Endothelial cell of umbilical vein (primary cell): ENCODE measurements around the gene PEX10. TPM values are rescaled to one million over a fixed set of nuclear protein-coding genes. Genes with fewer than 3 reads are reported as not detected.

Experiments
- BruUV-seq: library from RNA; stranded (reverse); fragments of 400-500 nt; replicated peaks from 2 replicates; lab custom pipeline; 2021; lab: Mats Ljungman, UMichigan
- CTCF ChIA-PET: fragments of 300-600, 350-600 bp; sonication (Branson Sonifier 250); formaldehyde crosslinking; loops from one replicate; lab custom pipeline; 2021; ENCODE audit warnings: antibody characterized with exemption, inconsistent platforms; lab: Charles Lee
- POLR2A ChIA-PET: fragments of 300-600, 350-600 bp; sonication (Branson Sonifier 250); formaldehyde crosslinking; loops from one replicate; lab custom pipeline; 2021; ENCODE audit warnings: antibody characterized with exemption, inconsistent platforms; lab: Charles Lee
- DNase-seq: peaks from one replicate; pipeline ENCODE4 v3.0.0-alpha.2; 2011; ENCODE audit warnings: low read depth, low spot score
- FAIRE-seq: peaks from 2 replicates; lab custom pipeline; 2011; peaks lifted over from hg19 to GRCh38; lab: Jason Lieb, UNC
- H2AFZ ChIP-seq: 2 replicates; pipeline ENCODE4 v1.6.0; 2012; ENCODE audit warnings: low read depth, low read length, control low read depth, inconsistent platforms
- H3K27ac ChIP-seq: 2 replicates; pipeline ENCODE4 v1.5.1; 2011; ENCODE audit warnings: low read depth, mild to moderate bottlenecking, control low read depth, low read length, moderate library complexity; ENCODE audit not compliant: insufficient read depth
- H3K27me3 ChIP-seq, 2 experiments: 2 replicates each; pipeline versions ENCODE4 v1.6.0 to v1.6.1; 2011; ENCODE audit warnings: low read length in 2 of 2, mixed read lengths in 1 of 2; ENCODE audit not compliant: control insufficient read depth in 2 of 2, insufficient read depth in 2 of 2
- H3K36me3 ChIP-seq, 2 experiments: 2 replicates in 1 of 2; 3 replicates in 1 of 2; pipeline ENCODE4 v1.5.1; 2011; ENCODE audit warnings: low read length in 2 of 2, mild to moderate bottlenecking in 1 of 2, moderate library complexity in 1 of 2; ENCODE audit not compliant: control insufficient read depth in 2 of 2, insufficient read depth in 2 of 2; ENCODE audit errors: extremely low read depth in 1 of 2
- H3K4me1 ChIP-seq: 3 replicates; pipeline ENCODE4 v1.5.1; 2011; ENCODE audit warnings: mild to moderate bottlenecking, low read length; ENCODE audit not compliant: control insufficient read depth, insufficient read depth; ENCODE audit errors: extremely low read depth
- H3K4me2 ChIP-seq: 2 replicates; pipeline ENCODE4 v1.6.1; 2011; ENCODE audit warnings: low read length, control low read depth, mixed read lengths; ENCODE audit not compliant: insufficient read depth
- H3K4me3 ChIP-seq, 3 experiments: fragments of 200-600 bp in 1 of 3; sonication (generic), shearing (Covaris generic) in 1 of 3; replicated peaks in 1 of 3; 2 replicates each; pipeline ENCODE4 v1.5.1; 2011 to 2016; ENCODE audit warnings: control low read depth in 3 of 3, low read length in 3 of 3, mild to moderate bottlenecking in 2 of 3, inconsistent platforms in 1 of 3, low read depth in 1 of 3, moderate library complexity in 1 of 3; ENCODE audit not compliant: insufficient read depth in 1 of 3
- H3K79me2 ChIP-seq: 2 replicates; pipeline ENCODE4 v1.6.0; 2012; ENCODE audit warnings: low read length, inconsistent platforms; ENCODE audit not compliant: control insufficient read depth, insufficient read depth
- H3K9ac ChIP-seq: replicated peaks from 2 replicates; pipeline ENCODE3; 2011; ENCODE audit warnings: low read length, control low read depth; ENCODE audit not compliant: insufficient read depth; ENCODE audit errors: extremely low read depth
- H3K9me1 ChIP-seq: replicated peaks from 3 replicates; pipeline ENCODE4 v1.6.0; 2011; ENCODE audit warnings: mild to moderate bottlenecking, low read length; ENCODE audit not compliant: control insufficient read depth, insufficient read depth; ENCODE audit errors: extremely low read depth
- H3K9me3 ChIP-seq: replicated peaks from 2 replicates; pipeline ENCODE4 v1.5.1; 2012; ENCODE audit warnings: low read length, inconsistent platforms; ENCODE audit not compliant: control insufficient read depth, insufficient read depth
- H4K20me1 ChIP-seq: replicated peaks from 2 replicates; pipeline ENCODE3; 2011; ENCODE audit warnings: mild to moderate bottlenecking, low read length; ENCODE audit not compliant: control insufficient read depth, insufficient read depth; ENCODE audit errors: extremely low read depth
- MYC ChIP-seq: IDR thresholded peaks from one replicate; pipeline ENCODE4 v1.6.1; 2011; ENCODE audit warnings: mild to moderate bottlenecking, low read depth, low read length
- POLR2A ChIP-seq: IDR thresholded peaks from 2 replicates; pipeline ENCODE4 v1.6.1; 2012; ENCODE audit warnings: low read depth, mild to moderate bottlenecking, control low read depth, low read length
- dilution Hi-C: fragments of 300-500 bp; cut with MboI; formaldehyde crosslinking; loops from one replicate; pipeline ENCODE4 v1.15.0; 2019; ENCODE audit warnings: low sequenced_read_pairs; ENCODE audit not compliant: extremely low pct_ligation_motif_present
- intact Hi-C: fragments of 100-400 bp; cut with micrococcal nuclease; formaldehyde crosslinking; loops from one replicate; pipeline ENCODE4 v1.10.0; 2022
- polyA plus RNA-seq, 4 experiments: library from polyadenylated mRNA; depleted of rRNA in 3 of 4; stranded (reverse) in 3 of 4; unstranded in 1 of 4; fragments of >200 nt; gene quantifications; 2 replicates each; pipeline versions ENCODE4 v1.2.1 to v1.2.3, GENCODE V29; 2011 to 2012; ENCODE audit warnings: missing spikeins in 1 of 4
- total RNA-seq: library from RNA; stranded (reverse); gene quantifications from 2 replicates; pipeline ENCODE4 v1.2.3, GENCODE V29; 2021
- TF ChIP-seq, protein P1 (sequence below), 2 donors: IDR thresholded peaks; 1 replicate in 1 of 2; 2 replicates in 1 of 2; pipeline ENCODE4 v1.5.1; 2011; ENCODE audit warnings: low read length in 2 of 2, mild to moderate bottlenecking in 2 of 2, moderate library complexity in 2 of 2, control low read depth in 1 of 2, inconsistent platforms in 1 of 2, low read depth in 1 of 2; ENCODE audit not compliant: insufficient read depth in 1 of 2; ENCODE audit errors: extremely low read depth in 1 of 2

The PEX10 gene
- total and polyA plus RNA-seq, 2 donors (not counting 3 experiments of a cell fraction or from before 2014, with no cell fraction given): 25.1 to 26.7 TPM

DNA sequence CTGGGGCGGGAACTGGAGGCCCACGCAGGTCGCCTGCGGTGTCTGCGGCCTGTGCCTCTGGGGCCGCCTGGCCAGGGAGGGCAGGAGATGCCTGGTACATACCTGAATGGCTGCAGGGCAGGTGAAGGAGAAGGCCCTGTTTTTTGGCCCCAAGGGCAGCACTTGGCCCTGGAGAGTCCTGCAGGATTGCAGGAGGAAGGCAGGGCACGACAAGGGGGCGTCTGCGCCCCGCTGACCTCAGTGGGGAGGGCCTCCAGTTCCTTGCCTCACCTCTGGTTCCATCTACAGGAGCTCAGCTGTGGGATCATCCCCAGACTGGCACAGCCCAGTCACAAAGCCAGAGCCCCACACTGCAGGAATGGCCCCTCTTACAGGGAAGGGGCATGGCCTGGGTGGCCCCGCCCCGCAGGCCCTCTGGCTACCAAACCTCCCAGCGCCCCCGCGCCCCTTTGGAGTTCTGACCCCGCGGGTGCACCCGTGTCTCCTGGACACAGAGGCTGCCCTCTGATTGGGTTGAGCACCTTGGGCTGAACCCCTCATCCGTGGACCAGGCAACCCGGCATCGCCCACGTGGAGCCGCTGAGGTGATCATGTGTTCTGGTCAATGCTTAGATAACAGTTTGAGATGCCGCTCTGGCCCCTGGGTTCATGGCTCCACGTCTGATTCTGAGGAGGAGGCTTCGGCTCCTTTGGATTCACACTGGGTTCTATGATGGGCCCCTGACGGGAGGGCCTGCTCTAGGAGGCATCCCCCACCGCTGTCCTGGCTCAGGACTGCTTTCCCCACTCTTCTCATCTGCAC lies 1.3 kb upstream of the PEX10 start:
- peak overlapping the region in 1 of 3 experiments; percentile 85 for H3K4me3 ChIP-seq
- H3K9me1 ChIP-seq: no peaks in the 10 kb centered on the region
- H4K20me1 ChIP-seq: no peaks in the 10 kb centered on the region
- peak; percentile 40 for FAIRE-seq
- dilution Hi-C loops: no loop called here
- H3K79me2 ChIP-seq: peaks cover 4% of the 10 kb centered on the region
- no peaks in the 10 kb centered on the region for H3K9me3 ChIP-seq
- BruUV-seq: no TSS peak
- H3K27me3 ChIP-seq: no peaks in the 10 kb centered on the region
- intact Hi-C loops: loop anchor here (1.0 to 5.0 kb wide), 12 partner anchors 39 to 1011 kb away; partner anchors contain the start of genes PANK4, PRDM16 and PRXL2B
- peaks cover 10% of the 10 kb centered on the region for H3K4me1 ChIP-seq
- peak overlapping the region; percentile 49 for H3K4me2 ChIP-seq
- DNase-seq: no peak
- TF ChIP-seq, protein P1, sequence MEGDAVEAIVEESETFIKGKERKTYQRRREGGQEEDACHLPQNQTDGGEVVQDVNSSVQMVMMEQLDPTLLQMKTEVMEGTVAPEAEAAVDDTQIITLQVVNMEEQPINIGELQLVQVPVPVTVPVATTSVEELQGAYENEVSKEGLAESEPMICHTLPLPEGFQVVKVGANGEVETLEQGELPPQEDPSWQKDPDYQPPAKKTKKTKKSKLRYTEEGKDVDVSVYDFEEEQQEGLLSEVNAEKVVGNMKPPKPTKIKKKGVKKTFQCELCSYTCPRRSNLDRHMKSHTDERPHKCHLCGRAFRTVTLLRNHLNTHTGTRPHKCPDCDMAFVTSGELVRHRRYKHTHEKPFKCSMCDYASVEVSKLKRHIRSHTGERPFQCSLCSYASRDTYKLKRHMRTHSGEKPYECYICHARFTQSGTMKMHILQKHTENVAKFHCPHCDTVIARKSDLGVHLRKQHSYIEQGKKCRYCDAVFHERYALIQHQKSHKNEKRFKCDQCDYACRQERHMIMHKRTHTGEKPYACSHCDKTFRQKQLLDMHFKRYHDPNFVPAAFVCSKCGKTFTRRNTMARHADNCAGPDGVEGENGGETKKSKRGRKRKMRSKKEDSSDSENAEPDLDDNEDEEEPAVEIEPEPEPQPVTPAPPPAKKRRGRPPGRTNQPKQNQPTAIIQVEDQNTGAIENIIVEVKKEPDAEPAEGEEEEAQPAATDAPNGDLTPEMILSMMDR (IDR thresholded peaks at IDR 0.05; ENCODE audit: extremely low read depth in 1 of 2, insufficient read depth in 1 of 2, low read depth in 1 of 2, low read length in 2 of 2): no peak
- no peak for TF ChIP-seq MYC
- no peak for TF ChIP-seq POLR2A
- no peak overlapping the region for H3K9ac ChIP-seq
- ChIA-PET CTCF (interaction anchor here (0.8 to 2.0 kb wide), 11 partner anchors 32 to 1011 kb away, joined by 3 to 34 read pairs (median 5); partner anchors contain the start of gene FAAP20), POLR2A (no interaction called here)
- H3K27ac ChIP-seq: no peak overlapping the region
- H2AFZ ChIP-seq: no peak overlapping the region
- H3K36me3 ChIP-seq: peaks cover 0 to 4% of the 10 kb centered on the region in 2 experiments
